Measurements from ENCODE around the gene CELSR2. TPM values are rescaled to one million over a fixed set of nuclear protein-coding genes. Genes with fewer than 3 reads are reported as not detected.
A peak's percentile ranks its signal among the peaks of the same experiment; 100 is the strongest.

The CELSR2 gene
- polyA plus RNA-seq, 2 donors: 17.4 to 19.4 TPM

- 84 to 85% methylated on average over 5 of the region's 5 CpGs for WGBS, 2 donors
- H3K27me3 ChIP-seq (ENCODE audit: control insufficient read depth in 1 of 2, insufficient read depth in 2 of 2, low read length in 2 of 2): no peaks in the 10 kb centered on the region
- peaks cover 0 to 17% of the 10 kb centered on the region in 2 donors for H3K36me3 ChIP-seq (ENCODE audit: control insufficient read depth in 2 of 2, insufficient read depth in 2 of 2, low read length in 1 of 2)
- H3K27ac ChIP-seq (ENCODE audit: low read depth in 2 of 2, low read length in 1 of 2): no peak overlapping the region
- no peak overlapping the region for H3K4me3 ChIP-seq (ENCODE audit: low read depth in 1 of 2, low read length in 2 of 2)
- peaks cover 0 to 2% of the 10 kb centered on the region in 2 donors for H3K9me3 ChIP-seq (ENCODE audit: control insufficient read depth in 2 of 2, insufficient read depth in 1 of 2, low read depth in 1 of 2, low read length in 1 of 2)
- peaks cover 13 to 30% of the 10 kb centered on the region in 2 donors for H3K4me1 ChIP-seq (ENCODE audit: control insufficient read depth in 2 of 2, insufficient read depth in 2 of 2, low read length in 1 of 2)
Measured at GRCh38 chr1:109255678-109256077, 6.3 kb downstream of the CELSR2 start.

- 70% methylated on average over 7 of the region's 7 CpGs for WGBS, 2 donors
- Histone ChIP-seq H3K27me3 (ENCODE audit: control insufficient read depth in 1 of 2, insufficient read depth in 2 of 2, low read length in 2 of 2) (no peaks in the 10 kb centered on the region), H3K36me3 (ENCODE audit: control insufficient read depth in 2 of 2, insufficient read depth in 2 of 2, low read length in 1 of 2) (peaks cover 0 to 20% of the 10 kb centered on the region in 2 donors), H3K4me1 (ENCODE audit: control insufficient read depth in 2 of 2, insufficient read depth in 2 of 2, low read length in 1 of 2) (peaks cover 13 to 27% of the 10 kb centered on the region in 2 donors), H3K4me3 (ENCODE audit: low read depth in 1 of 2, low read length in 2 of 2) (no peak overlapping the region), H3K9me3 (ENCODE audit: control insufficient read depth in 2 of 2, insufficient read depth in 1 of 2, low read depth in 1 of 2, low read length in 1 of 2) (peaks cover 0 to 2% of the 10 kb centered on the region in 2 donors), H3K27ac (ENCODE audit: low read depth in 2 of 2, low read length in 1 of 2) (peak overlapping the region in 1 of 2 donors; percentile 25)
Measured at GRCh38 chr1:109256085-109256484, 6.7 kb downstream of the CELSR2 start.

- Histone ChIP-seq H3K9me3 (ENCODE audit: control insufficient read depth in 2 of 2, insufficient read depth in 1 of 2, low read depth in 1 of 2, low read length in 1 of 2) (no peaks in the 10 kb centered on the region), H3K36me3 (ENCODE audit: control insufficient read depth in 2 of 2, insufficient read depth in 2 of 2, low read length in 1 of 2) (peaks cover 0 to 22% of the 10 kb centered on the region in 2 donors), H3K4me1 (ENCODE audit: control insufficient read depth in 2 of 2, insufficient read depth in 2 of 2, low read length in 1 of 2) (peaks cover 13 to 23% of the 10 kb centered on the region in 2 donors), H3K27ac (ENCODE audit: low read depth in 2 of 2, low read length in 1 of 2) (peak overlapping the region; percentile 33 to 61), H3K4me3 (ENCODE audit: low read depth in 1 of 2, low read length in 2 of 2) (no peak overlapping the region), H3K27me3 (ENCODE audit: control insufficient read depth in 1 of 2, insufficient read depth in 2 of 2, low read length in 2 of 2) (no peaks in the 10 kb centered on the region)
- WGBS, 2 donors: 75 to 79% methylated on average over 5 of the region's 5 CpGs
Measured at GRCh38 chr1:109256971-109257681, 7.8 kb downstream of the CELSR2 start.

GRCh38 chr1:109257682-109258421, 8.5 kb downstream of the CELSR2 start:
- Histone ChIP-seq H3K36me3 (ENCODE audit: control insufficient read depth in 2 of 2, insufficient read depth in 2 of 2, low read length in 1 of 2) (peaks cover 0 to 21% of the 10 kb centered on the region in 2 donors), H3K27me3 (ENCODE audit: control insufficient read depth in 1 of 2, insufficient read depth in 2 of 2, low read length in 2 of 2) (no peaks in the 10 kb centered on the region), H3K4me3 (ENCODE audit: low read depth in 1 of 2, low read length in 2 of 2) (no peak overlapping the region), H3K9me3 (ENCODE audit: control insufficient read depth in 2 of 2, insufficient read depth in 1 of 2, low read depth in 1 of 2, low read length in 1 of 2) (no peaks in the 10 kb centered on the region), H3K27ac (ENCODE audit: low read depth in 2 of 2, low read length in 1 of 2) (peak overlapping the region; percentile 33 to 50), H3K4me1 (ENCODE audit: control insufficient read depth in 2 of 2, insufficient read depth in 2 of 2, low read length in 1 of 2) (peaks cover 15 to 28% of the 10 kb centered on the region in 2 donors)
- WGBS, 2 donors: 56 to 72% methylated on average over 15 of the region's 15 CpGs

GRCh38 chr1:109258481-109259466, 9.4 kb downstream of the CELSR2 start:
- Histone ChIP-seq H3K27ac (ENCODE audit: low read depth in 2 of 2, low read length in 1 of 2) (no peak overlapping the region), H3K4me3 (ENCODE audit: low read depth in 1 of 2, low read length in 2 of 2) (no peak overlapping the region)
- 89 to 90% methylated on average over 69 of the region's 69 CpGs for WGBS, 2 donors

GRCh38 chr1:109259674-109260557, 10.6 kb downstream of the CELSR2 start:
- Histone ChIP-seq H3K36me3 (ENCODE audit: control insufficient read depth in 2 of 2, insufficient read depth in 2 of 2, low read length in 1 of 2) (peaks cover 0 to 27% of the 10 kb centered on the region in 2 donors), H3K27me3 (ENCODE audit: control insufficient read depth in 1 of 2, insufficient read depth in 2 of 2, low read length in 2 of 2) (no peaks in the 10 kb centered on the region), H3K9me3 (ENCODE audit: control insufficient read depth in 2 of 2, insufficient read depth in 1 of 2, low read depth in 1 of 2, low read length in 1 of 2) (no peaks in the 10 kb centered on the region), H3K4me3 (ENCODE audit: low read depth in 1 of 2, low read length in 2 of 2) (no peak overlapping the region), H3K27ac (ENCODE audit: low read depth in 2 of 2, low read length in 1 of 2) (peak overlapping the region in 1 of 2 donors; percentile 51), H3K4me1 (ENCODE audit: control insufficient read depth in 2 of 2, insufficient read depth in 2 of 2, low read length in 1 of 2) (peaks cover 7 to 27% of the 10 kb centered on the region in 2 donors)
- 66% methylated on average over 7 of the region's 7 CpGs for WGBS, 2 donors

More at GRCh38 chr1:109258481-109259466, 9.4 kb downstream of the CELSR2 start:
- Histone ChIP-seq H3K4me1 (ENCODE audit: control insufficient read depth in 2 of 2, insufficient read depth in 2 of 2, low read length in 1 of 2) (peaks cover 15 to 31% of the 10 kb centered on the region in 2 donors), H3K27me3 (ENCODE audit: control insufficient read depth in 1 of 2, insufficient read depth in 2 of 2, low read length in 2 of 2) (no peaks in the 10 kb centered on the region), H3K9me3 (ENCODE audit: control insufficient read depth in 2 of 2, insufficient read depth in 1 of 2, low read depth in 1 of 2, low read length in 1 of 2) (no peaks in the 10 kb centered on the region), H3K36me3 (ENCODE audit: control insufficient read depth in 2 of 2, insufficient read depth in 2 of 2, low read length in 1 of 2) (peaks cover 0 to 20% of the 10 kb centered on the region in 2 donors)

GRCh38 chr1:109261006-109261405, 11.7 kb downstream of the CELSR2 start:
- H3K9me3 ChIP-seq (ENCODE audit: control insufficient read depth in 2 of 2, insufficient read depth in 1 of 2, low read depth in 1 of 2, low read length in 1 of 2): no peaks in the 10 kb centered on the region
- H3K27ac ChIP-seq (ENCODE audit: low read depth in 2 of 2, low read length in 1 of 2): no peak overlapping the region
- no peaks in the 10 kb centered on the region for H3K27me3 ChIP-seq (ENCODE audit: control insufficient read depth in 1 of 2, insufficient read depth in 2 of 2, low read length in 2 of 2)
- H3K4me3 ChIP-seq (ENCODE audit: low read depth in 1 of 2, low read length in 2 of 2): no peak overlapping the region
- WGBS, 2 donors: 87 to 90% methylated on average over 16 of the region's 16 CpGs
- H3K4me1 ChIP-seq (ENCODE audit: control insufficient read depth in 2 of 2, insufficient read depth in 2 of 2, low read length in 1 of 2): peaks cover 4 to 20% of the 10 kb centered on the region in 2 donors
- peaks cover 0 to 37% of the 10 kb centered on the region in 2 donors for H3K36me3 ChIP-seq (ENCODE audit: control insufficient read depth in 2 of 2, insufficient read depth in 2 of 2, low read length in 1 of 2)

GRCh38 chr1:109261578-109261977, 12.2 kb downstream of the CELSR2 start:
- Histone ChIP-seq H3K27ac (ENCODE audit: low read depth in 2 of 2, low read length in 1 of 2) (no peak overlapping the region), H3K4me1 (ENCODE audit: control insufficient read depth in 2 of 2, insufficient read depth in 2 of 2, low read length in 1 of 2) (peaks cover 4 to 20% of the 10 kb centered on the region in 2 donors), H3K36me3 (ENCODE audit: control insufficient read depth in 2 of 2, insufficient read depth in 2 of 2, low read length in 1 of 2) (peaks cover 0 to 39% of the 10 kb centered on the region in 2 donors), H3K4me3 (ENCODE audit: low read depth in 1 of 2, low read length in 2 of 2) (no peak overlapping the region), H3K9me3 (ENCODE audit: control insufficient read depth in 2 of 2, insufficient read depth in 1 of 2, low read depth in 1 of 2, low read length in 1 of 2) (no peaks in the 10 kb centered on the region), H3K27me3 (ENCODE audit: control insufficient read depth in 1 of 2, insufficient read depth in 2 of 2, low read length in 2 of 2) (no peaks in the 10 kb centered on the region)
- WGBS, 2 donors: 81 to 85% methylated on average over 6 of the region's 6 CpGs
